BJ (cell line): ENCODE data around the gene PRDM5. TPM values are rescaled to one million over a fixed set of nuclear protein-coding genes. Genes with fewer than 3 reads are reported as not detected.

Experiments
- CTCF ChIA-PET: fragments of 350-600 bp; formaldehyde crosslinking; extraction: SDS; loops from one replicate; lab custom pipeline; 2021; ENCODE audit warnings: antibody characterized with exemption, inconsistent platforms; lab: Yijun Ruan, JAX
- POLR2A ChIA-PET: fragments of 300-600 bp; sonication (Branson Sonifier 250); formaldehyde crosslinking; extraction: SDS; loops from one replicate; lab custom pipeline; 2021; ENCODE audit warnings: antibody characterized with exemption; lab: Charles Lee
- DNase-seq: peaks from one replicate; pipeline ENCODE4 v3.0.0-alpha.2; 2011; ENCODE audit warnings: low read depth
- H3K27me3 ChIP-seq: 2 replicates; pipeline ENCODE4 v1.6.0; 2011; ENCODE audit warnings: low read length; ENCODE audit not compliant: control insufficient read depth, insufficient read depth
- H3K36me3 ChIP-seq: 2 replicates; pipeline ENCODE4 v1.5.1; 2011; ENCODE audit warnings: low read length; ENCODE audit not compliant: control insufficient read depth, insufficient read depth
- H3K4me3 ChIP-seq: 2 replicates; pipeline ENCODE4 v1.5.1; 2011; ENCODE audit warnings: low read depth, mild to moderate bottlenecking, control low read depth, low read length
- polyA plus RNA-seq: library from polyadenylated mRNA; depleted of rRNA; stranded (reverse); fragments of >200 nt; gene quantifications from 2 replicates; pipeline ENCODE4 v1.2.3, GENCODE V29; 2011
- TF ChIP-seq, protein P1 (sequence below): IDR thresholded peaks from 2 replicates; pipeline ENCODE4 v1.5.1; 2011; ENCODE audit warnings: low read depth, mild to moderate bottlenecking, control low read depth, inconsistent platforms, low read length, moderate library complexity; ENCODE audit not compliant: insufficient read depth

PRDM5 gene
- polyA plus RNA-seq, 1 experiment = 5.3 TPM

DNA sequence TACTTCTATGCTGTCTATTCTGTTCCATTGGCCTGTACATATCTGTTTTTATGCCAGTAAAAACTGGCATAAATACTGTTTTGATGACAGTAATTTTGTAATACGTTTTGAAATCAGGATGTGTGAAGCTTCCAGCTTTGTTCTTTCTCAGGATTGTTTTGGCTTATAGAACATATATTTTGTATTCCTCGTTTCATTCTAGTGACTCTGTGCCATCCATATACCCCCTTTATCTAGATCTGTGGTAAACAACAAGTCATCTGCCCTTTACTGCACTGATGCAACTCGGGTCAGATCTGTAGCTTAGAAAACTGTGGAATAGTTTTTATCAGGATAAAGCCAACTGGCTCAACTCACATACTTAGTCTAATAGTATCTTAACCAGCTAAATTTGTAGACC is 233.7 kb downstream of the PRDM5 start:
- no peak for DNase-seq
- Histone ChIP-seq H3K36me3 (no peaks in the 10 kb centered on the region), H3K4me3 (no peak overlapping the region), H3K27me3 (no peaks in the 10 kb centered on the region)
- ChIA-PET POLR2A (no interaction called here), CTCF (no interaction called here)
- TF ChIP-seq, protein P1, sequence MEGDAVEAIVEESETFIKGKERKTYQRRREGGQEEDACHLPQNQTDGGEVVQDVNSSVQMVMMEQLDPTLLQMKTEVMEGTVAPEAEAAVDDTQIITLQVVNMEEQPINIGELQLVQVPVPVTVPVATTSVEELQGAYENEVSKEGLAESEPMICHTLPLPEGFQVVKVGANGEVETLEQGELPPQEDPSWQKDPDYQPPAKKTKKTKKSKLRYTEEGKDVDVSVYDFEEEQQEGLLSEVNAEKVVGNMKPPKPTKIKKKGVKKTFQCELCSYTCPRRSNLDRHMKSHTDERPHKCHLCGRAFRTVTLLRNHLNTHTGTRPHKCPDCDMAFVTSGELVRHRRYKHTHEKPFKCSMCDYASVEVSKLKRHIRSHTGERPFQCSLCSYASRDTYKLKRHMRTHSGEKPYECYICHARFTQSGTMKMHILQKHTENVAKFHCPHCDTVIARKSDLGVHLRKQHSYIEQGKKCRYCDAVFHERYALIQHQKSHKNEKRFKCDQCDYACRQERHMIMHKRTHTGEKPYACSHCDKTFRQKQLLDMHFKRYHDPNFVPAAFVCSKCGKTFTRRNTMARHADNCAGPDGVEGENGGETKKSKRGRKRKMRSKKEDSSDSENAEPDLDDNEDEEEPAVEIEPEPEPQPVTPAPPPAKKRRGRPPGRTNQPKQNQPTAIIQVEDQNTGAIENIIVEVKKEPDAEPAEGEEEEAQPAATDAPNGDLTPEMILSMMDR = no peak

DNA sequence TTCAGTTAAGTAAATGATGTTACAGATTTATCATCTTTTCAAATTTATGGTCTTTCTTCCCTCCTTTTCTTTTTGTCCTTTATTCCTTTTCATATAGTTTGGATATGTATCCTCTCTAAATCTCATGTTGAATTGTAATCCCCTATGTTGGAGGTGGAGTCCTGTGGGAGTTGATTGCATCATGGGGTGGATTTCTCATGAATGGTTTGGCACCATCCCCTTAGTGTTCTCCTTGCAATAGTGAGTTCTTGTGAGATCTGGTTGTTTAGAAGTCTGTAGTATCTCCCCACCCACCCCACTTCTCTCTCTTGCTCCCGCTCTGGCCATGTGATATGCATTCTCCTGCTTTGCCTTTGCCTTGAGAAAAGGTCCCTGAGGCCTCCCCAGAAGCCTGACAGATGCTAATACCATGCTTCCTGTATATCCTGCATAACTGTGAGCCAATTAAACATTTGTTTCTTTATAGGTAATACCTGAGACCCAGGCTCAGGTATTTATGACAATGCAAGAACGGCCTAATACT is 236.7 kb downstream of the PRDM5 start:
- Histone ChIP-seq H3K36me3 (no peaks in the 10 kb centered on the region), H3K27me3 (no peaks in the 10 kb centered on the region), H3K4me3 (no peak overlapping the region)
- POLR2A ChIA-PET = no interaction called here
- CTCF ChIA-PET = interaction anchor here (1.1 kb wide), 1 partner anchor 40 kb away, joined by 3 read pairs; no protein-coding TSS in a partner anchor
- TF ChIP-seq, protein P1 = no peak
- no peak for DNase-seq

DNA sequence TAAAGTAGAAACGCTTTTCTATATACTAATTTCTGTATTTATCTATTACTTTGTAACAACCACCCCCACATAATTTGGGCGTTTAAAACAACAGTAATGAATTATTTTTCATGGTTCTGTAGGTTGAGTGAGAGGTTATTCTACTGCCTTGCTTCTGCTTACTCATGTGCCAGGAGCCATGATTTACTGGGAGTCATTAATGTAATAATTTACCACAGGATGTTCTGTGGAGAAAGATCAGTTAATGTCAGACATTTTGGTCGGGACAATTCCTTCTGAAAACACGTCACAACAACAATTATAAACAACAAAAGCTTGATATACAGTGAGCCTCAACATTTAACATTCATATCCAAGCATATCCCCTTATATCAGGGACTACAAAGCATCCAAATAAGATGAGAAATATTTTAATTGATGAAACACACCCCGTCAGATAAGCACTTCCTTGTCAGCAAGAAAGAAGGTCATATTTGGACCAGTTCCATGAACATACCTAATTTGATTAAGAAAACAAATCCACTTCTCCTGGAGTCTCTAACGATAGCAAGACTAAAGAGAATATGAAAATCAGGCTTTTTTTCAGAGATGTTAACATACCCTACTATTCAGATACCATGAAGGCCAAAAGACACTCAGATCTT is 238.5 kb downstream of the PRDM5 start:
- ChIA-PET POLR2A (no interaction called here), CTCF (no interaction called here)
- DNase-seq = no peak
- Histone ChIP-seq H3K36me3 (no peaks in the 10 kb centered on the region), H3K27me3 (no peaks in the 10 kb centered on the region), H3K4me3 (no peak overlapping the region)
- TF ChIP-seq, protein P1 = no peak

DNA sequence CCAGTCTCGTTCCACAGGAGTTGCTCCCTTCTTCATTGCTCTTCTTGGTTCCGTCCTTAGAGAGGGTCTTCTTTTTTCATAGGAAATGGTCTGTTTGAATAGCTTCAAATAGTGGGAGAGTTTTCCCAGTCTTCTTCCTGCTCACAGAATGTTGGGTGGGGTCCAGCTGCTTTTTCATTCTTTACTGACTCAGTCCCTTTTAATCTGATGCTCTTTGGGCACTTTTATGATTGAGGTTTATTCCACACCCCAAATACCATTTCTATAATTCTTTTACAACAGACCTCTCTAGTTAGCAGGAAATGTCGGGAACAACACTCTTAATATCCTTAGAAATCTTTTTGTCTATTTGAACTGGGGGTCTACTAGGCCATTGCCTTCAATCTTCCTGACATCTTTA is 239.5 kb downstream of the PRDM5 start:
- Histone ChIP-seq H3K36me3 (no peaks in the 10 kb centered on the region), H3K4me3 (no peak overlapping the region), H3K27me3 (no peaks in the 10 kb centered on the region)
- DNase-seq = peak; percentile 53
- POLR2A ChIA-PET = interaction anchor here (0.5 kb wide), 1 partner anchor 371 kb away, joined by 3 read pairs; no protein-coding TSS in a partner anchor
- CTCF ChIA-PET = interaction anchor here (1.1 kb wide), 1 partner anchor 311 kb away, joined by 3 read pairs; no protein-coding TSS in a partner anchor
- TF ChIP-seq, protein P1 = no peak

DNA sequence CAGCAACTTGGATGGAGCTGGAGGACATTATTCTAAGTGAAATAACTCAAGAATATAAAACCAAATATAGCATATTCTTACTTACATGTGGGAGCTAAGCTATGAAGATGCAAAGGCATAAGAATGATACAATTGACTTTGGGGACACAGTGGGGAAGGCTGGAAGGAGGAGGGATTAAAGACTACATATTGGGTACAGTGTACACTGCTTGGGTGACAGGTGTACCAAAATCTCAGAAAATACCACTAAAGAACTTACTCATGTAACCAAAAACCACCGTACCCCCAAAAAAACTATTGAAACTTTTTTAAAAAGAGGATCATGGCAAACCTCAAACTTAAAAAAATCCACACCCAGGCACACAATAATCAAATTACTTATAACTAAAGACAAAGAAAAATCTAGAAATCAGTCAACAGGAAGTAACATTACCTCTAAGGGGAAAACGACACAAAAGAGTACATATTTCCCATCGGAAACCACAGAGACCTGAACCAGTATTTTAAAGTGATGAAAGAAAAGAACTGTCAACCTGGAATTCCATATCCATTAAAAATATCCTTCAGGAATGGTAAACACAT is 241.8 kb downstream of the PRDM5 start:
- CTCF ChIA-PET = interaction anchor here (0.7 kb wide), 1 partner anchor 125 kb away, joined by 5 read pairs; no protein-coding TSS in a partner anchor
- TF ChIP-seq, protein P1 = no peak
- no peaks in the 10 kb centered on the region for H3K36me3 ChIP-seq
- H3K27me3 ChIP-seq = no peaks in the 10 kb centered on the region
- POLR2A ChIA-PET = no interaction called here
- H3K4me3 ChIP-seq = no peak overlapping the region
- no peak for DNase-seq
